Smooth muscle cell (in vitro differentiated cells): Measurements from ENCODE around the gene HECTD4. TPM values are rescaled to one million over a fixed set of nuclear protein-coding genes. Genes with fewer than 3 reads are reported as not detected.

Experiments used
- DNase-seq: peaks from one replicate; lab custom pipeline; 2025; ENCODE audit not compliant: unreplicated experiment; lab: John Stamatoyannopoulos, UW
- H2AFZ ChIP-seq: fragments of 200-600 bp; sonication (generic); 2 replicates; pipeline ENCODE4 v1.6.0; 2016; ENCODE audit warnings: antibody characterized with exemption, low read depth, mild to moderate bottlenecking
- H3F3A ChIP-seq: fragments of 200-600 bp; sonication (generic); 2 replicates; pipeline ENCODE4 v1.6.0; 2017; ENCODE audit warnings: antibody characterized with exemption, low read depth
- H3K27ac ChIP-seq: fragments of 200-600 bp; sonication (generic); 2 replicates; pipeline ENCODE4 v1.5.1; 2016; ENCODE audit warnings: low read depth, mild to moderate bottlenecking
- H3K27me3 ChIP-seq: fragments of 200-600 bp; sonication (generic); 2 replicates; pipeline ENCODE4 v1.6.1; 2016; ENCODE audit warnings: low read depth, mild to moderate bottlenecking
- H3K36me3 ChIP-seq: fragments of 200-600 bp; sonication (generic); 2 replicates; pipeline ENCODE4 v1.5.1; 2016; ENCODE audit warnings: low read depth
- H3K4me1 ChIP-seq: fragments of 200-600 bp; sonication (generic); 2 replicates; pipeline ENCODE4 v1.5.1; 2016; ENCODE audit warnings: low read depth
- H3K4me2 ChIP-seq: fragments of 200-600 bp; sonication (generic); 2 replicates; pipeline ENCODE4 v1.6.0; 2016; ENCODE audit warnings: mild to moderate bottlenecking
- H3K4me3 ChIP-seq: fragments of 200-600 bp; sonication (generic); 2 replicates; pipeline ENCODE4 v1.5.1; 2016; ENCODE audit warnings: mild to moderate bottlenecking
- H3K79me2 ChIP-seq: fragments of 200-600 bp; sonication (generic); 2 replicates; pipeline ENCODE4 v1.6.0; 2016; ENCODE audit warnings: low read depth, mild to moderate bottlenecking
- H3K9ac ChIP-seq: fragments of 200-600 bp; sonication (generic); 2 replicates; pipeline ENCODE4 v1.6.0; 2016; ENCODE audit warnings: low read depth
- H3K9me3 ChIP-seq: fragments of 200-600 bp; sonication (generic); replicated peaks from 2 replicates; pipeline ENCODE4 v1.5.1; 2016; ENCODE audit warnings: low read depth
- H4K20me1 ChIP-seq: fragments of 200-600 bp; sonication (generic); 2 replicates; pipeline ENCODE4 v1.6.0; 2016; ENCODE audit warnings: low read depth
- CTCF ChIP-seq: fragments of 200-600 bp; sonication (generic); IDR thresholded peaks from 2 replicates; pipeline ENCODE4 v1.5.1; 2017; ENCODE audit warnings: borderline replicate concordance, mild to moderate bottlenecking, antibody characterized with exemption; ENCODE audit not compliant: insufficient read depth, poor library complexity, severe bottlenecking
- WGBS: methylation state at CpG from one replicate; pipeline ENCODE4 v1.1.7; 2016; ENCODE audit warnings: low lambda C conversion rate; 5-methylcytosine and 5-hydroxymethylcytosine counted together
- polyA plus RNA-seq: library from polyadenylated mRNA; unstranded; fragments of >200 nt; fragmentation: Nextera tagmentation; extraction: Ambion mirVana; gene quantifications from 2 replicates; pipeline ENCODE4 v1.2.1, GENCODE V29; 2016
- total RNA-seq: library from RNA; depleted of rRNA; stranded (reverse); fragments of >200 nt; gene quantifications from 2 replicates; pipeline ENCODE4 v1.2.3, GENCODE V29; 2014

HECTD4 gene
- total and polyA plus RNA-seq, 2 experiments from 2014 or later, result 6.6 to 16.9 TPM

- Histone ChIP-seq H3K4me2 (no peak overlapping the region), H3K27me3 (no peaks in the 10 kb centered on the region), H3K4me3 (no peak overlapping the region), H3K27ac (no peak overlapping the region), H2AFZ (no peak overlapping the region), H3K4me1 (no peaks in the 10 kb centered on the region), H3K79me2 (peaks cover 27% of the 10 kb centered on the region), H3K9ac (no peak overlapping the region), H4K20me1 (peaks cover 67% of the 10 kb centered on the region), H3K9me3 (no peaks in the 10 kb centered on the region), H3K36me3 (no peaks in the 10 kb centered on the region), H3F3A (no peaks in the 10 kb centered on the region)
- TF ChIP-seq CTCF, result no peak
- DNase-seq, result no peak
Observed at GRCh38 chr12:112321245-112321644, 61.0 kb downstream of the HECTD4 start.

- Histone ChIP-seq H3K27me3 (no peaks in the 10 kb centered on the region), H4K20me1 (peaks cover 61% of the 10 kb centered on the region), H2AFZ (no peak overlapping the region), H3K9me3 (no peaks in the 10 kb centered on the region), H3K4me2 (no peak overlapping the region), H3K9ac (no peak overlapping the region), H3K36me3 (no peaks in the 10 kb centered on the region), H3K4me3 (no peak overlapping the region), H3K27ac (no peak overlapping the region), H3K4me1 (no peaks in the 10 kb centered on the region), H3F3A (no peaks in the 10 kb centered on the region), H3K79me2 (peaks cover 11% of the 10 kb centered on the region)
- no peak for DNase-seq
- TF ChIP-seq CTCF, result no peak
- 96% methylated on average over 12 of the region's 12 CpGs for WGBS
Observed at GRCh38 chr12:112319395-112319794, 62.8 kb downstream of the HECTD4 start.

- Histone ChIP-seq H3K36me3 (no peaks in the 10 kb centered on the region), H4K20me1 (peaks cover 51% of the 10 kb centered on the region), H3K4me3 (no peak overlapping the region), H2AFZ (no peak overlapping the region), H3K27me3 (no peaks in the 10 kb centered on the region), H3F3A (no peaks in the 10 kb centered on the region), H3K27ac (no peak overlapping the region), H3K9me3 (no peaks in the 10 kb centered on the region), H3K9ac (no peak overlapping the region), H3K4me2 (no peak overlapping the region), H3K79me2 (peaks cover 11% of the 10 kb centered on the region), H3K4me1 (no peaks in the 10 kb centered on the region)
- WGBS, result 93% methylated on average over 6 of the region's 6 CpGs
- no peak for DNase-seq
- no peak for TF ChIP-seq CTCF
Observed at GRCh38 chr12:112317481-112317880, 64.8 kb downstream of the HECTD4 start.

GRCh38 chr12:112314981-112315380 lies 67.2 kb downstream of the HECTD4 start:
- Histone ChIP-seq H4K20me1 (peaks cover 30% of the 10 kb centered on the region), H3K27ac (no peak overlapping the region), H2AFZ (no peak overlapping the region), H3K4me1 (no peaks in the 10 kb centered on the region), H3K9me3 (no peaks in the 10 kb centered on the region), H3K36me3 (no peaks in the 10 kb centered on the region), H3K9ac (no peak overlapping the region), H3F3A (no peaks in the 10 kb centered on the region), H3K4me2 (no peak overlapping the region), H3K27me3 (no peaks in the 10 kb centered on the region), H3K4me3 (no peak overlapping the region), H3K79me2 (no peaks in the 10 kb centered on the region)
- WGBS, result 86% methylated on average over 7 of the region's 7 CpGs
- DNase-seq, result no peak
- TF ChIP-seq CTCF, result no peak
